Measurements from ENCODE around the gene NEK5.

GRCh38 chr13:52022356-52022755 is 106.5 kb downstream of the NEK5 start:
- TF ChIP-seq, protein P1, sequence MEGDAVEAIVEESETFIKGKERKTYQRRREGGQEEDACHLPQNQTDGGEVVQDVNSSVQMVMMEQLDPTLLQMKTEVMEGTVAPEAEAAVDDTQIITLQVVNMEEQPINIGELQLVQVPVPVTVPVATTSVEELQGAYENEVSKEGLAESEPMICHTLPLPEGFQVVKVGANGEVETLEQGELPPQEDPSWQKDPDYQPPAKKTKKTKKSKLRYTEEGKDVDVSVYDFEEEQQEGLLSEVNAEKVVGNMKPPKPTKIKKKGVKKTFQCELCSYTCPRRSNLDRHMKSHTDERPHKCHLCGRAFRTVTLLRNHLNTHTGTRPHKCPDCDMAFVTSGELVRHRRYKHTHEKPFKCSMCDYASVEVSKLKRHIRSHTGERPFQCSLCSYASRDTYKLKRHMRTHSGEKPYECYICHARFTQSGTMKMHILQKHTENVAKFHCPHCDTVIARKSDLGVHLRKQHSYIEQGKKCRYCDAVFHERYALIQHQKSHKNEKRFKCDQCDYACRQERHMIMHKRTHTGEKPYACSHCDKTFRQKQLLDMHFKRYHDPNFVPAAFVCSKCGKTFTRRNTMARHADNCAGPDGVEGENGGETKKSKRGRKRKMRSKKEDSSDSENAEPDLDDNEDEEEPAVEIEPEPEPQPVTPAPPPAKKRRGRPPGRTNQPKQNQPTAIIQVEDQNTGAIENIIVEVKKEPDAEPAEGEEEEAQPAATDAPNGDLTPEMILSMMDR (IDR thresholded peaks at IDR 0.05), result no peak
- no peak for TF ChIP-seq POLR2A (IDR thresholded peaks at IDR 0.05)
